T1000 (cell line): ENCODE measurements around the gene GOLGA6L2.
"Not testable (repeated sequence)": the region's sequence is repeated elsewhere in the genome, so short reads cannot be mapped to it uniquely, and the experiment has no call there.

Experiments
- DNase-seq: peaks from one replicate; lab custom pipeline; 2025; ENCODE audit warnings: mixed read lengths; lab: John Stamatoyannopoulos, UW

Gene GOLGA6L2, protein sequence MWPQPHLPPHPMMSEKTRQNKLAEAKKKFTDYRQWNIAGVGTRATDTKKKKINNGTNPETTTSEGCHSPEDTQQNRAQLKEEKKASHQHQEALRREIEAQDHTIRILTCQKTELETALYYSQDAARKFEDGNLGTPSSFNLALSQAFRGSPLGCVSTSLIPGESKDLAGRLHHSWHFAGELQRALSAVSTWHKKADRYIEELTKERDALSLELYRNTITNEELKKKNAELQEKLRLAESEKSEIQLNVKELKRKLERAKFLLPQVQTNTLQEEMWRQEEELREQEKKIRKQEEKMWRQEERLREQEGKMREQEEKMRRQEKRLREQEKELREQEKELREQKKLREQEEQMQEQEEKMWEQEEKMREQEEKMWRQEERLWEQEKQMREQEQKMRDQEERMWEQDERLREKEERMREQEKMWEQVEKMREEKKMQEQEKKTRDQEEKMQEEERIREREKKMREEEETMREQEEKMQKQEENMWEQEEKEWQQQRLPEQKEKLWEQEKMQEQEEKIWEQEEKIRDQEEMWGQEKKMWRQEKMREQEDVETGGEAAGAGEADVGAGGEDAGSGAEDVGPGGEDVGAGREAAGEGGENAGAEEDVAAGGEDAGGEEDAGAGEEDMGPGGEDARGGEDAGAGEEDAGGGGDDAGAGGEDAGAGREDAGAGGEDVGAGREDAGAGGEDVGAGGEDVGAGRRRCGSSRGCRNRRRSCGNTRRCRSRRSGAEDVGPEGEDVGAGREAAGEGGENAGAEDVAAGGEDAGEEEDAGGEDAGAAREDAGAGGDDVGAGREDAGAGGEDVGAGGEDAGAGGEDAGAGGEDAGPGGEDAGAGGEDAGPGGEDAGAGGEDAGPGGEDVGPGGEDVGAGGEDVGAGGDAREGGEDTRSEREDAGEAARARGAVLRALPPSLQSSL

DNA sequence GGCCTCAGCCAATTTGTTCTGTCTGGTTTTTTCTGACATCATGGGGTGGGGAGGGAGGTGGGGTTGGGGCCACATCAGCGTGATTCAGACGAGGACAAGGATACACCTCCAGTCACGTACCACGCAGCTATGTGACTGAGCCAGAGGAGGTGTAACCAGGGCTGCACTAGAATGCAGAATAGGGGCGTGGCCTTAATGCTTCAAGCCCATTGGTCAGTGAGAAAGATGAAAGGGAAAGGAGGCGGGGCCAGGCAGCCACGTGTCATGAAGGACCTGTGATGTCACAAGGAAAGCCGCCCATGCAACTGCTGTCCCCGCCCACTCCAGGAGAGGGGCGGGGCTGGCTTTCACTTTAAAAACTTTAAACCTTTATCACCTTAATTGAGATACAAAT lies at the start of gene GOLGA6L2:
Gene GOLGA6L2 (minus strand): TSS at position 137 of the 394 bp plus-strand sequence. CDS start 62 bp downstream, at position 75.
- DNase-seq, result no peak

DNA sequence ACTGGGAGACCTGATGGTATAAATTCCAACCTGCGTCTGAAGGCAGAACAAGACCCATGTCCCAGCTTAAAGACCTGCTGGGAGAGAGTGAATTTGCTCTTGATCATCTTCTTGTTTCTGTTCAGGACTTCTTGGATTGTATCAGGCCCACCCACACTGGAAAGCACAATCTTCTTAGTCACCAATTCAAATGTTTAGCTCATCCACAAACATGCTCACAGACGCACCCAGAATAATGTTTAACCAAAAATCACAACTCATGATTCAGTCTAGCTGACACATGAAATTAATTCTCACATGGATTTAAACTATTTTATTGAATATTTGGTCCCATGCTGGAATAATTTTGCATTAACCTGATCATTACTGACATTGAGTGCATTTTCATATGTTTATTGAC lies 37.8 kb upstream of the GOLGA6L2 start:
- DNase-seq, result no peak

DNA sequence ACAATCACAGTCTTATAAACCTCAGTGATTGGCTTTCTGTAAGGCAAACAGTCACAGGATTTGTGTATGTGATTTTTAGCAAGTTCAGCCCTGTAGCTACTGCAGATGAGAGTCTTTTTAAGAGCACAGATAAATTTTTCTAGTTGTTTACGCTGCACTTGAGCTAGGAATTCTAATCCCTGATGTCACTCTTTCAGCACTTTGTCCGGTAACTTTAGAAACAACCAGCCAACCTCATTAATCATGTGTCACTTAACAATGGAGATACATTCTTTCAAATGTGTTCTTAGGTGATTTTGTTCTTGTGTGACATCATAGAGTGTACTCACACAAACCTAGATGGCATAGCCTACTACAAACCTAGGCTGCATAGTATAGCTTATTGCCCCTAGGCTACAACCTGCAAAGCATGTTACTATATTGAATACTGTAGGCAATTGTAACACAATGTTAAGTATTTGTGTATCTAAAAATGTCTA lies 36.8 kb upstream of the GOLGA6L2 start:
- DNase-seq, result no peak

DNA sequence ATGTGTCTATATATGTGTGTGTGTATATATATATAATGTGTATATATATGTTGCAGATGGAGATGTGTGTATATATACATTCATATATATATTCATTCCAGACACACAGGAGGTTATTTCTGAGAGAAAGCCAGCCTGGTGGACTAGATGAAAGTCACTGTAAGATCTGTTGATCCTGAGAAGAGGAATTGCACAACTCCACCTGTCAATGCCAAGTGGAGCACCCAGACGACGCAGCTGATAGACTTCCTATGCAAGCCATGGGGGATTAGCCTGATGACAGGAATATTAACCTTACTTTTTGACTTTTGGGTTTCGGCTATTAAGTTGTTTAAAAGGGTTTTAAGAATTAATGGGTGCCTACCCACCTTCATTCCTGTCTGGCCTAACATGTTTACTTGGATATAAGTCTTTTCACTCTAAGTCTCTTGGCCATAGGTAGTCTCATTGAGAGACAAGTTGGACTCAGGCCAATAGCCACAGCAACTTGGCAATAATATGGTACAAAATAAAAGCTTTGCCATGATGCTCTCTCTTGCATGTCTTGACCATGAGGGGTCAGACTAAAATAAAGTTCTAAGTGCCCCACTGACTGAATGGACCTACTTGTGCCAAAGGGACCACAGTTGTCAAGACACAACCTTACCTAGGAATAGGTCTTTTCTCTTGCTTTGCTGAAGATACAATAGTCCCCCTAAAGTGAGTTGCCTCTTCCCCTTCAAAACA lies 35.9 kb upstream of the GOLGA6L2 start:
- DNase-seq, result no peak

DNA sequence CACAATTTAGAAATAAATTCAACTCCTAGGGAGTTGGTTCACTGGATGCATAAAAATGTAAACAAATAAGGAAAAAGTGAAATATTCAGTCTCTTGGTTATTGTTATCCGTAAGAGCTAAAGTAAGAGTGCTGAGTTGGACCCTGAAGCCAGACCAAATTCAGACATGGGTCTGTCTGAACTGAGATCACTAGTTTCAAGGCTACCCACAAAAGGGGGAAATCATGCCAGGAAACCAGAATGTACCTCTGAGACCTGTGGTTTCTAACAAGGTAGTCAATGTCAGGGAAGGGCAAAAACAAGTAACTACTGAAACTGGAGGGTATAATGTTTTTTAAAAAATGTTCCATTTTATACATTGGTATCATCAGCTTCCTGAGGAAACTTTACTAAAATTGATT lies 35.2 kb upstream of the GOLGA6L2 start:
- no peak for DNase-seq

DNA sequence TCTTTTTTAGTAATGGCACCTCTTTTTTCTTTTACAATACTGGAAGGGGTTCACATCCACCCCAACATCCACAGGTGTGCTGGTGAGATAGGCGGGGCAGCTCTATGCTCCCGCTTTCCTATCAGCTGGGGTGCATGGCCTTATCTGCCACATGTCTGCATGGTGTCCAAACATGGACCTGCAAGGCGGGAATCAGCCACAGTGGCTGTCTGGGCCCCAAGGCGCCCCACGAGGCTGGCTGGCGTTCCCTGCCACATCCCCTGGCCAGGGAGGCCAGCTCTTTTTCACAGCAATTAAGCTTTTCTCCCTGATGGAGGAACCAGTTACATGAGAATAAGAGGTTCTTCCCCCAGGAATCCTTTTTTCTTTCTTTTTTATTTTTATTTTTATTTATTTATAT lies 30.9 kb upstream of the GOLGA6L2 start:
- no peak for DNase-seq

DNA sequence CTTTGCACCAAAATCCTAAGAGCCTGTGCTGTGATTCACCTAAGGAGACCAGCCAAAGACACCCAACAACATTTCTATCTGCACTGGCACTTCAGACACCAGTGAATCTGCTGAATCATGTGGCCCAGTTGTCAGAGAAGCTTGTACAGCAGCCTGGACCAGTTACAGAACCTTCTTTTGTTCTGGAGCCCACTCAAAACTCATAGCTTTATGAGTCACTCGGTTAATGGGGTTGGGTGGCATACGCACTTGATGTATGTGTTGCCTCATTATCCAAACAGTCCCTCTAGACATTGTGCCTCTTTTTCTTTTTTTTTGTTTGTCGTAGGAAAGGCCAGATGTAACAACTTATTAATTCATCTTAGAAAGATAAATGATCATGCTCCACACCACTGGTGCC lies 25.6 kb upstream of the GOLGA6L2 start:
- no peak for DNase-seq

DNA sequence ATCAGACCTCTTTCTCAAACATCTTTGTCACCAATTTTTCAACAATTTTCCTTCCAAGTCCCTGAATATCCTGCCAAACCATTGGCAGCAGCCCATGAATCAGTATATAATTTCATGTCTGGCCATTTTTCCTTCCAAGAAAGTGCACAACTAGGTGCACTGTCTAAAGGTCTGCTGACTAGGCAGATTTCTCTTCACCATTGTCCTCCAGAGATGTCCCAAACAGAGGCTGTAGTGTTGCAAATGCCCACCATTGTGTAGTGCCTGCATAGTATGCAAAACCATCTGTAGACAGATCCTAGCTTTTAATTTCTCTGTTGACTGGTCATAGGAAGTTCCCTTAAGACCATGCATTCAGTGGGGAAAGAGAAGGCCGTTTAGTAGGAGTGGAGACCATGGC lies 25.0 kb upstream of the GOLGA6L2 start:
- DNase-seq, result no peak

DNA sequence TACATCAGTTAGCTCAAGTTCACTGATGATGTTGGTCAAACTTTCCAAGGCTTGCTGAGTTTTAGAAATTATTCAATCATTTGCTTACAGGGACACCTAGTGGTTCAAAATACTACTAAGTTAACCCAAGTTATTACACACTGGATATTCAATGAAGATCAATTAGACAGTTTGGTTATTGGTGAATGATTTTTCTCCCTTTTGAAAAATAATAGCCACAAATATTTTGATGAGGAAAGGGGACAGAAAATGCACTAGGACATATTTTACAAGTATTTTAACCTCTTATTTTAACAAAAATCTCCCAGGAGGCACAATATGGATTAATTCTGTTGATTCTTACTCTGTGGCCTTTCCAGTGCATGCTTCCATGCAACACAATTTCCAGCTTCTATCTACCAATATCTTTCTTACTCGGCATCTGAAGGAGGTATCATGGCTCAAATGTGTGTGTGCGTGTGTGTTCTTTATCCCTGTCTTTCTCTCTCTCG lies 20.1 kb upstream of the GOLGA6L2 start:
- no peak for DNase-seq

DNA sequence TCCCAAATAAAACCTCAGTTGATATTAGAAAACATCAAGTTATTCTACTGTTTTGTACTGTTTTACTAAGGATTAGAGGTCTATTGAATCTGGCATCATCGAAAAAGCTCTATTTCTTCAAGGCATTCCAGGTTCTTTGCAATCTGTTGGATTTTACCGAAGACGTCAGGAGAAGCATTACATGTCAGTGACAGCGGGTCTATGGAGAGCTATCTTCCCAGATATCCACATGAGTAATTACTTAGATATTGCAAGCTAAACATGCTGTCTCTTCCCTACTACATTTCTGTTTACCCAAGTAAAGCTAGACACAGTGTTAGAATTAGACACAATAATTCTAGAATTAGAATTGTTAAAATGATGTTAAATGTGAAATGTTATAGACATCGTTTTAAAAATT lies 10.8 kb upstream of the GOLGA6L2 start:
- DNase-seq, result no peak

DNA sequence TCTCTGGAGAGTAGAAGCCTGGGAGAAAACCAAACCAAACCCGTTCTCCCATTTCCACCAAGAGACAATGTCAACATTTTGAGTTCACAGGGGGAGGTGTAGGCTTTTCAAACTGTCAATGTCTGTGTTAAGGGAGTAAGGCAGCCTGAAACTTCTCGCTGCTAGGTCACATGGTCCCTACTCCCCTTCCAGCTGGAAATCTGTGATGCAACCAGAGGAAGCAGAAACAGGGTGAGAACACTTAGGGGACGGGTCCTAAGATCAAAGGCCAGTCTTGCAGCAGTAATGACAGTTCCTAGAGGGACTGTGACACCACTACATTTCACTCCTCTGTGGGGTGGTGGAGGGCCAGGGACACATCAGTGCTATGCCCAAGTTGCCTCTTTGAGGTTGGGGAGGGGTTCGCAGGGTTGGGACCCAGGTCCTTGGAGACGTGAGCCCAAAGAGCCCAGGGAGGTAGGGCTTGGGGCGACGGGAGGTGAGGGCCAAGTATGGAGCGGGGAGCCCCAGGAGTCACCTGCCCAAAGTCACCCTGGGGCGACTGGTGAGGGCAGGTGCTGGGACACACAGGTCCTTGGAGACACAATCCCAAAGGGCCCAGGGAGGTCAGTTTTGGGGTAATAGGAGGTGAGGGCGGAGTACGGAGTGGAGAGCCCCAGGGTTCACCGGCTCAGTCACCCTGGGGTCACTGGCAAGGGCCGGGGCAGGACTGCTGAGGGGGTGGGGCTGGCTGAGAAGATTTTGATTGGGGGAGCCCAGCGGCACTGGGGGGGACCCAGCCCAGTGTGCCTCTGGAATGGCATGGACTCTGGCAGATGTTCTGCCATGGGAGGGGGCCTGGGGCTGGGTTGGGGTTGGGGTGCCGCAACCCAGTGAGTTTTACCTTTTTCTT lies 582 bp downstream of the GOLGA6L2 start:
- DNase-seq, result no peak

DNA sequence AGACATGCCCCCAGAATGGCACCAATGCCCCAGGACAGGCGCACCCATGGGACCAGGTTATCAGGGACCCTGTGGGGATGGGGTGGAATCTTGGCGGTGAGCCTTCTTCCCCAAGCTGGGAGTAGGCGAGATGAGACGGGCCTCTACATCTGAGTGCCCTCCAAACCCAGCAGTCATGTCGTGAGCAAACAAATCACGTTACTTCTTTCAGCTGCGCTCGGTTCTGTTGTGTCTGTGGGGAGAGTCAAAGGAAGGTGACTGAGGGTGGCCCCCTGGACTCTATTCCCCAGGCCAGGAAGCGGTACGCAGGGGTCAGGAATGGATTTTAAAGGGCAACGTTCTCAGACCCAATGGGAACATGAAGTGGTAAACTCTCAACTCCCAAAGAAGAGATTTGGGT lies 2.8 kb downstream of the GOLGA6L2 start:
- no peak for DNase-seq

DNA sequence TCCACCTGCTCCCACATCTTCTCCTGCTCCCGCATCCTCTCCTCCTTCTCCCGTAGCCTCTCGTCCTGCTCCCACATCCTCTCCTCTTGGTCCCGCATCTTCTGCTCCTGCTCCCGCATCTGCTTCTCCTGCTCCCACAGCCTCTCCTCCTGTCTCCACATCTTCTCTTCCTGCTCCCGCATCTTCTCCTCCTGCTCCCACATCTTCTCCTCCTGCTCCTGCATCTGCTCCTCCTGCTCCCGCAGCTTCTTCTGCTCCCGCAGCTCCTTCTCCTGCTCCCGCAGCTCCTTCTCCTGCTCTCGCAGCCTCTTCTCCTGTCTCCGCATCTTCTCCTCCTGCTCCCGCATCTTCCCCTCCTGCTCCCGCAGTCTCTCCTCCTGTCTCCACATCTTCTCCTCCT lies 5.8 kb downstream of the GOLGA6L2 start:
- no peak for DNase-seq

DNA sequence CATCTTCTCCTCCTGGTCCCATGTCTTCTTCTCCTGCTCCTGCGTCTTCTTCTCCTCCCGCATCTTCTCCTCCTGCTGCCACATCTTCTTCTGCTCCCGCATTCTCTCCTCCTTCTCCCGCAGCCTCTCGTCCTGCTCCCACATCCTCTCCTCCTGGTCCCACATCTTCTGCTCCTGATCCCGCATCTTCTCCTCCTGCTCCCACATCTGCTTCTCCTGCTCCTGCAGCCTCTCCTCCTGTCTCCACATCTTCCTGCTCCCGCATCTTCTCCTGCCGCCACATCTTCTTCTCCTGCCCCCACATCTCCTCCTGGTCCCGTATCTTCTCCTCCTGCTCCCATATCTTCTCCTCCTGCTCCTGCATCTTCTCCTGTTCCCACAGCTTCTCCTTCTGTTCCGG lies 6.4 kb downstream of the GOLGA6L2 start:
- no peak for DNase-seq

DNA sequence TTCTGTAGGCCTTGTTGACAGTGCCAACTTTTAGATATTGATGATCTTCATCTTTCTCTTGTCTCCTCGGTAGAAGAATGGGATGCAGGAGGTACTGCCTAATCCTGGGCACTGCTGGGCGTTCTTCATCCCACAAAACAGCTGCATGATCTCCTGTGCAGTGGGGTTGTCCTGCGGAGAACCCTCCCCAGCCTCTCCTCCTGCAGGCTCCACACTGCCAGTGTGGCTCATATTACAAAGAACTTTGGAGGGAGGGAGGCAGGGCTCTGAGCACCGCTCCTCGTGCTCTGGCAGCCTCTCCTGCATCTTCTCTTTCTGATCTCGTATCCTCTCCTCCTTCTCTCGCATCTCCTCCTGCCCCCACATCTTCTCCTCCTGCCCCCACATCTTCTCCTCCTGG lies 7.5 kb downstream of the GOLGA6L2 start:
- DNase-seq, result no peak

DNA sequence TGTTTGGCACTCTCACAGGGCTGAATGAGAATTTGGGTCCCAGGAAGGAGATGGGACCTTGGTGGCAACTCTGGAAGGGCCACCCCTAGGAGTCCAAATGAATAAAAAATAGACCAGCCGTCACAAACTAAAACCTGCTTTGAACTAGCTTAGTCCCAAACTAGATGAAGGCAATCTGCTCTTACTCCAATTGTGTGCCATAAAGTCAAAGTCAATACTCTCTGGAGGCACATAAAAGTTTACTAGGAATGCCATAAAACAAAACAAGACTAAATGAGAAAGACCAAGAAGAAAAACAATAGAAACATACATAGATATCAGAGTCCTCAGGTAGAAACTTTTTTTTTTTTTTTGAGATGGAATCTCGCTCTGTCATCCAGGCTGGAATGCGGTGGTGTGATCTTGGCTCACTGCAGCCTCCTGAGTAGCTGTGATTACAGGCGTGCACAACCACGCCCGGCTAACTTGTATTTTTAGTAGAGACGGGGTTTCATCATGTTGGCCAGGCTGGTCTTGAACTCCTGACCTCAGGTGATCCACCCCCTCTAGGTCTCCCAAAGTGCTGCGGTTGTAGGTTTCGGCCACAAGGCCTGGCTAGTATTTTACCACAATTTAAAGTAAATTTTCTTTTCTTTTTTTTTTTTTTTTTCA lies 8.1 kb downstream of the GOLGA6L2 start:
- no peak for DNase-seq

DNA sequence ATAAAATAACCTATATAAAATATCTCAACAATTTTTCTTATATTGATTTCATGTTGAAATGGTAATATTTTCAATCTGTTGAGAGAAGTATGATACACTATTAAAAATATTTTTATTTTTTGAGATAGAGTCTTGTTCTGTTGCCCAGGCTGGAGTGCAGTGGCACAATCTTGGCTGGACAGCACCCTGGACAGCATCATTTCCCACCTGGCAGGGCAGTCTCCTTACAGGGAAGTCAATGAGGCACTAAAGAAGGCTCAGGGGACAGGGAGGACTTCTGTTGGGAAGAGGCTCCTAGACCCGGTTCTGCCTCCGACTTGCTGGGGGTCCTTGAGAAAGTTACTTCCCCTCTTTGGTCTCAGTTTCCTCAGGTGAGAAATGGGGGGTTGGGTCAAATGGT lies 9.4 kb downstream of the GOLGA6L2 start:
- no peak for DNase-seq

DNA sequence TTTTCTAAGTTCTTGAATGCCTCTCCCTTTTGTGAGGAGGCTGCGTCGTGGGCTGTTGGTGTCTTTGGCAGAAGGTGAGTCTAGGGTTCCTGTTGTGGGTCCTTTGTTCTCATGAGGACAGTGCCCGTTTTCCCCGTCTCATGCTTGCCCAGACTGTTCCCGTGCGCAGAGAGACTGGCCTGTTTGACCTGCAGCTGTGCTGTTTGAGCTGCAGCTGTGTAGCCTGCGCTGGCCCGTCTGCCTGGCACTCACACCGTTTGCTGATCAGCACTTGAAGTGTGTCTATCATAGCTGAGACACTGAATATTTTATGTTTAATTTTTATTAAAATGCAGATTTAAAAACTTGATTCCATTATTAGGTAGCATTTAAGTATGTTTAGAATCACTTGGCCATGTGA lies 9.9 kb downstream of the GOLGA6L2 start:
- no peak for DNase-seq

DNA sequence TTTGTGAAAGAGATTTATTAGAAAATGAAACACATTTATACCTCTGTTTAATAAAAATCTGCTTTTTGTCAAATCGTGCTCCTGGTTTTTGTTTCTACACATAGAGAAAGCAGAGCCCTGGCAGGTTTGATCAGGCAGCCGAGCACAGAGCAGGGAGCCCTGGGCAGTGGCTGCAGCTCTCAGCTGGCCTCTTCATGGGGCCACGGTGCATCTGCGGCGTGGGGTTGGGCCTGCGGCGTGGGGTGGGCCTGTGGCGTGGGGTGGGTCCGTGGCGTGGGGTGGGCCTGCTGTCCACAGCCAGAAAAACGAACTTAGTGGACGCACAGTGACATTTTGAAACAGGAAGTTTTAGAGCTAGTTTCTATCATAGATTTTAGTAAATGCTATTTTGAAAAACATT lies 10.6 kb downstream of the GOLGA6L2 start:
- DNase-seq, result no peak

DNA sequence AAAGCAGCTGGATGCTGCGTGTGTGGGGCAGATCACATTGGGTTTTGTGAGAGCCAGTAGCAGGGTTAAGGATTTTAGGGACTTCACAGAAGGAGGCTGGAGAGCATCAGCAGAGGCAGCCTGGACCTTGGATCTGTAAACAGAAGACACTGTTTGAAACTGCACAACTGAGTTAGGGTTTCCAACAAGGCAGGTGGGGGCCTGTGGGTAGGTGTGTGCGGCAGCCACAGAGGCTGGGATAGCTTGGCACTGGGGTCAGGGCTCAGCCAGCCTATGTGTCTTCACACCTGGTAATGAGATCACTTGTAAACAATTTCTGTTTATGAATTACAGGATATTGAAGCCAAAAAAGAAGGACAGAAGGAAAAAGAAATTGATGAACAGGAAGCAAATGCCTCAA lies 12.3 kb downstream of the GOLGA6L2 start:
- not testable (repeated sequence) for DNase-seq

DNA sequence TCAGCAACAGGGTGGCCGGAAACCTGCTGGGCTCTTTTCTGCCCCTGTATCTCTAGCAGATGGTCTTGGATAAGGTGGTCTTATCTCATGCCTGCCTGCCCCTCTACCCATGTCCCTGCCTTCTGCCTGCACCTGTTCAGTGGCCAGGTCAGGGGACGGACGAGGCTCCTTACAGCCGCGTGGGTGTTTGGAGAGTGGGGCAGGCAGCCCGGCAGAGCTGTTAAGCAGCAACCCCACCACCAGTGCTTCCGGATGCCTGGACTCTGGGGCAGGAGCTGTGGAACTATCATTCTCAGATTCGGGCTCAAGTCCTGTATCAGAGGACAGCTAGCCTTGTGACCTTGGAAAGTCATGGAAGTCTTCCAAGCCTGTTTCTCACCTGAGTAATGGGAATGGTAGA lies 21.7 kb downstream of the GOLGA6L2 start:
- DNase-seq, result not testable (repeated sequence)
